RWPE2 (cell line): ENCODE measurements around the gene MUC15.

Experiments used
- ATAC-seq: fragments of 200-7000 bp; cut with Tn5 transposase; 3 replicates; pipeline ENCODE4 v1.9.1; 2021; ENCODE audit warnings: low read depth
- DNase-seq: peaks from one replicate; pipeline ENCODE4 v3.0.0-alpha.2; 2020; ENCODE audit warnings: low spot score
- H3K27ac ChIP-seq: fragments of 450-650 bp; 2 replicates; pipeline ENCODE4 v1.5.1; 2017; ENCODE audit warnings: mild to moderate bottlenecking; ENCODE audit not compliant: poor library complexity, severe bottlenecking
- H3K27me3 ChIP-seq: fragments of 250-450 bp; sonication (Bioruptor Pico); 2 replicates; pipeline ENCODE4 v1.5.1; 2021; ENCODE audit warnings: mild to moderate bottlenecking, moderate library complexity; ENCODE audit not compliant: insufficient read depth, poor library complexity, severe bottlenecking
- H3K36me3 ChIP-seq: fragments of 250-450 bp; sonication (Bioruptor Pico); 2 replicates; pipeline ENCODE4 v1.5.1; 2020; ENCODE audit warnings: low read depth, mild to moderate bottlenecking, moderate library complexity
- H3K4me1 ChIP-seq: fragments of 250-450 bp; sonication (Bioruptor Pico); 2 replicates; pipeline ENCODE4 v1.5.1; 2021; ENCODE audit warnings: mild to moderate bottlenecking, moderate library complexity; ENCODE audit not compliant: insufficient read depth, poor library complexity, severe bottlenecking
- H3K4me3 ChIP-seq: fragments of 250-450 bp; sonication (Bioruptor Pico); 2 replicates; pipeline ENCODE4 v1.5.1; 2021; ENCODE audit warnings: mild to moderate bottlenecking, moderate library complexity; ENCODE audit not compliant: severe bottlenecking
- H3K9me3 ChIP-seq: fragments of 250-450 bp; sonication (Bioruptor Pico); 2 replicates; pipeline ENCODE4 v1.5.1; 2021; ENCODE audit warnings: mild to moderate bottlenecking, moderate library complexity; ENCODE audit not compliant: severe bottlenecking
- TF ChIP-seq, protein P1 (sequence below): fragments of 450-650 bp; IDR thresholded peaks from one replicate; pipeline ENCODE4 v1.5.1; 2017; ENCODE audit warnings: mild to moderate bottlenecking, moderate library complexity; ENCODE audit not compliant: poor library complexity, severe bottlenecking

Gene MUC15

DNA sequence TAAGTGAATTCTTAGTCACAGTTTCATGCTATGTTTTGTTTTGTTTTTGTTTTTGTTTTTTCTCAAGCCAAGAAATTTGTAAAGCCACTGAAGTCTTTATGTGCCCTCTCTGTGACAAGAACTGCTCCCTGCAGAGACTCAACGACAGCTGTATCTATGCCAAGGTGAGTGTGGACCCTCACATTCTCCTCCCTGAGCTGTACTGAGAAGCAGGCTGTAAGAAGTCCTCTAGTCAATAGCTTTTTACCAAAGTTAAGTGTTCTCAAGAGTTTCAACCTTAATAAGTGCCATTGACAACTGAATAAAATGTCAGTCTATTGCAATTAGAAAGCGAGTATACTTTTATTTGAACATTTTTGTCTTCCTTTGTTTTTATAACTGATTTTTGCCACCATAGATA is 18.9 kb downstream of the MUC15 start:
- TF ChIP-seq, protein P1, sequence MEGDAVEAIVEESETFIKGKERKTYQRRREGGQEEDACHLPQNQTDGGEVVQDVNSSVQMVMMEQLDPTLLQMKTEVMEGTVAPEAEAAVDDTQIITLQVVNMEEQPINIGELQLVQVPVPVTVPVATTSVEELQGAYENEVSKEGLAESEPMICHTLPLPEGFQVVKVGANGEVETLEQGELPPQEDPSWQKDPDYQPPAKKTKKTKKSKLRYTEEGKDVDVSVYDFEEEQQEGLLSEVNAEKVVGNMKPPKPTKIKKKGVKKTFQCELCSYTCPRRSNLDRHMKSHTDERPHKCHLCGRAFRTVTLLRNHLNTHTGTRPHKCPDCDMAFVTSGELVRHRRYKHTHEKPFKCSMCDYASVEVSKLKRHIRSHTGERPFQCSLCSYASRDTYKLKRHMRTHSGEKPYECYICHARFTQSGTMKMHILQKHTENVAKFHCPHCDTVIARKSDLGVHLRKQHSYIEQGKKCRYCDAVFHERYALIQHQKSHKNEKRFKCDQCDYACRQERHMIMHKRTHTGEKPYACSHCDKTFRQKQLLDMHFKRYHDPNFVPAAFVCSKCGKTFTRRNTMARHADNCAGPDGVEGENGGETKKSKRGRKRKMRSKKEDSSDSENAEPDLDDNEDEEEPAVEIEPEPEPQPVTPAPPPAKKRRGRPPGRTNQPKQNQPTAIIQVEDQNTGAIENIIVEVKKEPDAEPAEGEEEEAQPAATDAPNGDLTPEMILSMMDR, result no peak
- no peaks in the 10 kb centered on the region for H3K4me1 ChIP-seq
- no peaks in the 10 kb centered on the region for H3K36me3 ChIP-seq
- H3K27me3 ChIP-seq, result no peaks in the 10 kb centered on the region
- no peak overlapping the region for H3K27ac ChIP-seq
- ATAC-seq (no peak), DNase-seq (no peak)
- H3K4me3 ChIP-seq, result no peak overlapping the region
- H3K9me3 ChIP-seq, result no peaks in the 10 kb centered on the region

GRCh38 chr11:26551186-26551801 is 20.8 kb downstream of the MUC15 start:
- Histone ChIP-seq H3K4me1 (no peaks in the 10 kb centered on the region), H3K27me3 (no peaks in the 10 kb centered on the region), H3K4me3 (no peak overlapping the region), H3K27ac (no peak overlapping the region), H3K9me3 (no peaks in the 10 kb centered on the region), H3K36me3 (no peaks in the 10 kb centered on the region)
- no peak for DNase-seq
- no peak for ATAC-seq
- TF ChIP-seq, protein P1, result peak; percentile 69

- TF ChIP-seq, protein P1, result no peak
- ATAC-seq (no peak), DNase-seq (no peak)
- H3K9me3 ChIP-seq, result no peaks in the 10 kb centered on the region
- H3K4me3 ChIP-seq, result no peak overlapping the region
- no peaks in the 10 kb centered on the region for H3K36me3 ChIP-seq
- H3K27me3 ChIP-seq, result no peaks in the 10 kb centered on the region
- H3K27ac ChIP-seq, result no peak overlapping the region
- H3K4me1 ChIP-seq, result no peaks in the 10 kb centered on the region
Observed at GRCh38 chr11:26550022-26550421, 22.0 kb downstream of the MUC15 start.

DNA sequence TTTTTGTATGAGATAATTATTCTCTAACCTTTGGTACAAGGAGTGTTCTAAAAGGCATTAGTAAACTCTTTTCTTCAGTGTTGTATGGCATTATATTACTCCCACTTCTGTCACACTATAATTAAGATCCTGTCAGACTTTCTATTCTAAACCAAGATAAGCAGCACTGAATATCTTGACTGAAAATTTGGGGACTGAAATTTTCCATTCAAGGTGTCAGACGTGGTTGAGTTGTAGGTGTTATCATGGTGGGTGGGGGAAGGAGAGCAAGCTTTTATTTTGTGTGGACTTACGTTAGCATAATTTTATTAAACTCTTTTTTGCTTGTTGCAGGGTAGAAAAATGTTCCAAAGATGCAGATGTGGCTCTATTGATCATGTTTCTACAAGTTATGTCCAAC is 22.9 kb downstream of the MUC15 start:
- TF ChIP-seq, protein P1, result no peak
- Histone ChIP-seq H3K4me3 (no peak overlapping the region), H3K27me3 (no peaks in the 10 kb centered on the region), H3K36me3 (no peaks in the 10 kb centered on the region), H3K27ac (no peak overlapping the region), H3K9me3 (no peaks in the 10 kb centered on the region), H3K4me1 (no peaks in the 10 kb centered on the region)
- ATAC-seq (no peak), DNase-seq (no peak)

DNA sequence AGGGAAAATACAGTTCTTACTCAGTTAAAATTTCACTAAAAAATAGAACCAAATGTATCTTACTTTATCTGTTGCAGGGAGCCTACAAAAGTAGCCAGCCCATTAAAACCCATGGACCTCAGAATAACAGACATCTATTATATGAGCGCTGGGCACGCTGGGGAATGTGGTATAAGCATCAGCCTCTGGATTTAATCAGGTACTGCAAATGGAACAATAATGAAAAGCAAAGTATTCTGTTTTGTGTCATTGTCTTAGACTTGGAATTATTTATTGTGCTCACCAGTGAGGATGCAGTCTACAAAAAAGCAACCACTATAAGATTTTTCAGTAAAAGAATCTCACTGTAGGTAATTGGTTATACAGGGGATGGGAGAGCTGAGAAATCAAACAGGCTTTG is 30.2 kb downstream of the MUC15 start:
- H3K9me3 ChIP-seq, result no peaks in the 10 kb centered on the region
- H3K4me1 ChIP-seq, result no peaks in the 10 kb centered on the region
- H3K4me3 ChIP-seq, result no peak overlapping the region
- H3K36me3 ChIP-seq, result no peaks in the 10 kb centered on the region
- H3K27me3 ChIP-seq, result no peaks in the 10 kb centered on the region
- no peak for DNase-seq
- TF ChIP-seq, protein P1, result no peak
- no peak for ATAC-seq
- H3K27ac ChIP-seq, result no peak overlapping the region
